ENCODE measurements around the gene PIGS.

Gene PIGS

DNA sequence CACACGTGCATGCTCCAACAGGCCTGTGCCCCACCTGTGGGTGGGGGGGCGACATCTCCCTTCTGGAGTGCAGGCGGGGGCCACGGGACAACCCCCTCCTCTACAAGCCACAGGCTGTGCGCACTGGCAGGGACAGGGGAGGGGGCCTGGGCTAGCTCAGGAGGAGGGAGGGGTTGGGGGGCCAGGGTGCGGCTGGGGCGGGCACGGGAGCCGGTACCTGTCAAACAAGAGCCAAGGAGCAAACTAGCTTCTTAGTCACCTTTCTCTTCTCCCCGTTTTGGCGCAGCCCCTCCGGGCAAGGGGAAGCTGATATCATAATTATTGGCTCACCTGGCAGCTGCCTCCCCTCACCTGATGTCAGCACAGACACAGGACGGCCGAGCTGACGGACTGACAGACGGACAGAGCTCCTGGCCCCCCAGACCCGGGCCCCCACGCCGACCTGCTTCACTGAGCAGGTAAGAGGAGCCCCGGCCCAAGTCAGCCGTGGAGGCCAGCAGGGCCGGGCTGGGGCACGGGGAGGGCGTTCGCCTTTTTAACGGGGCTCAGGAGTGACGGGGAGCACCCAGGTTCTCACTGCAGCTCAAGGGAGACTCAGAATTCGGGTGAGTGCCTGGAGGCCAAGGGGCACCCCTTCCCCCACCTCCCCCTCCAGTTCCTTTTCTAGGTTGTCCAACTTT is 65.2 kb downstream of the PIGS start, which contains the start of gene FOXN1:
FOXN1 (plus strand) TSS at position 363 of the 680 bp plus-strand sequence. CDS start 17,622 bp downstream, outside the sequence.
- no peak for DNase-seq

DNA sequence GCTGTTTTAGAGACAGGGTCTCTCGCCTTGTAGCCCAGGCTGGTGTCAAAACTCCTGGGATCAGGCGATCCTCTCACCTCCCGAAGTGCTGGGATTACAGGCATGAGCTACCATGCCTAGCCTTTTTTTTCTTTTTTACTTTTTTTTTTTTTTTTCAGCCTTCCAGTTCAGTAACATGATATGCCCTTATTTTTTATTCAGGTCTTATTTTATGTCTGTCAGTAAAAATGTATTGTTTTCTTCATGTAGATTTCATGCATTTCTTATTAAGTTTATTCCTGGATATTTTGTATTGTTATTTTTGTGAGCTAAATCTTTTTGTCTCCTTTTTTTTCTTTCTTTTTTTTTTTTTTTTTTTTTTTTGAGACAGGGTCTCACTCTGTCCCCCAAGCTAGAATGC is 67.9 kb downstream of the PIGS start:
- no peak for DNase-seq
